SK-N-SH (cell line): ENCODE results near the gene MAPRE3. TPM values are rescaled to one million over a fixed set of nuclear protein-coding genes. Genes with fewer than 3 reads are reported as not detected.

Experiments used
- CTCF ChIA-PET: fragments of 300-600, 350-600 bp; formaldehyde crosslinking; extraction: SDS; loops from one replicate; lab custom pipeline; 2021; lab: Yijun Ruan, JAX
- POLR2A ChIA-PET: fragments of 350-600 bp; sonication (Branson Sonifier 250); formaldehyde crosslinking; extraction: SDS; loops from one replicate; lab custom pipeline; 2020; ENCODE audit warnings: antibody characterized with exemption, inconsistent platforms; lab: Yijun Ruan, JAX
- DNase-seq: peaks from one replicate; pipeline ENCODE4 v3.0.0; 2012
- H2AFZ ChIP-seq: fragments of 200-600 bp; sonication (generic); 2 replicates; pipeline ENCODE4 v1.8.1; 2016; ENCODE audit warnings: antibody characterized with exemption, mild to moderate bottlenecking, low read depth
- H3F3A ChIP-seq: fragments of 200-600 bp; sonication (generic); replicated peaks from 2 replicates; pipeline ENCODE3; 2016; ENCODE audit warnings: antibody characterized with exemption, mild to moderate bottlenecking; ENCODE audit not compliant: insufficient read depth
- H3K27ac ChIP-seq, 2 experiments: fragments of 200-500 bp in 1 of 2; fragments of 200-600 bp in 1 of 2; sonication (Bioruptor generic) in 1 of 2; sonication (generic), shearing (Covaris generic) in 1 of 2; 2 replicates each; pipeline versions ENCODE4 v1.5.1 to v1.6.1; 2014 to 2016; ENCODE audit warnings: low read depth in 2 of 2, inconsistent platforms in 1 of 2, low read length in 1 of 2, mild to moderate bottlenecking in 1 of 2, mixed read lengths in 1 of 2
- H3K27me3 ChIP-seq: fragments of 200-600 bp; sonication (generic), shearing (Covaris generic); 2 replicates; pipeline ENCODE4 v1.6.1; 2016; ENCODE audit warnings: mixed run types; ENCODE audit not compliant: insufficient read depth
- H3K36me3 ChIP-seq, 2 experiments: fragments of 200-500 bp in 1 of 2; fragments of 200-600 bp in 1 of 2; sonication (Bioruptor generic) in 1 of 2; sonication (generic) in 1 of 2; replicated peaks in 1 of 2; 2 replicates each; pipeline versions ENCODE3 to v1.5.1; 2014 to 2016; ENCODE audit warnings: low read length in 1 of 2, mild to moderate bottlenecking in 1 of 2; ENCODE audit not compliant: insufficient read depth in 2 of 2, control insufficient read depth in 1 of 2
- H3K4me1 ChIP-seq, 2 experiments: fragments of 200-500 bp in 1 of 2; fragments of 200-600 bp in 1 of 2; sonication (Bioruptor generic) in 1 of 2; sonication (generic), shearing (Covaris generic) in 1 of 2; 2 replicates each; pipeline versions ENCODE4 v1.5.1 to v1.6.1; 2014 to 2016; ENCODE audit warnings: low read depth in 1 of 2, low read length in 1 of 2, mixed run types in 1 of 2; ENCODE audit not compliant: insufficient read depth in 2 of 2, control insufficient read depth in 1 of 2
- H3K4me2 ChIP-seq: fragments of 200-600 bp; sonication (generic), shearing (Covaris generic); 2 replicates; pipeline ENCODE4 v1.6.1; 2017; ENCODE audit warnings: mixed run types
- H3K4me3 ChIP-seq, 2 experiments: fragments of 200-500 bp in 1 of 2; fragments of 200-600 bp in 1 of 2; sonication (Bioruptor generic) in 1 of 2; sonication (generic), shearing (Covaris generic) in 1 of 2; 2 replicates each; pipeline versions ENCODE4 v1.5.1 to v1.8.1; 2014 to 2016; ENCODE audit warnings: low read depth in 2 of 2, inconsistent platforms in 1 of 2, low read length in 1 of 2, mild to moderate bottlenecking in 1 of 2, mixed read lengths in 1 of 2, moderate library complexity in 1 of 2
- H3K79me2 ChIP-seq: fragments of 200-600 bp; sonication (generic); 2 replicates; pipeline ENCODE4 v1.8.1; 2017; ENCODE audit warnings: mild to moderate bottlenecking; ENCODE audit not compliant: insufficient read depth
- H3K9ac ChIP-seq: fragments of 200-600 bp; sonication (generic); 2 replicates; pipeline ENCODE4 v1.6.1; 2017; ENCODE audit warnings: mixed run types
- H3K9me2 ChIP-seq: fragments of 200-600 bp; sonication (generic); 2 replicates; pipeline ENCODE4 v1.6.1; 2017; ENCODE audit warnings: mixed run types
- H3K9me3 ChIP-seq: fragments of 200-600 bp; sonication (generic); 2 replicates; pipeline ENCODE4 v1.6.1; 2017; ENCODE audit warnings: mixed run types, mild to moderate bottlenecking, moderate library complexity
- H4K20me1 ChIP-seq: fragments of 200-600 bp; sonication (generic); 2 replicates; pipeline ENCODE4 v1.6.1; 2017; ENCODE audit warnings: mild to moderate bottlenecking, mixed run types; ENCODE audit not compliant: insufficient read depth
- CHD2 ChIP-seq: fragments of 150-350 bp; IDR thresholded peaks from 2 replicates; pipeline ENCODE4 v1.6.1; 2018; ENCODE audit warnings: low read length; ENCODE audit not compliant: partially characterized antibody
- CTCF ChIP-seq: fragments of 200-600 bp; sonication (generic); IDR thresholded peaks from 2 replicates; pipeline ENCODE4 v1.6.1; 2017; ENCODE audit warnings: antibody characterized with exemption, mild to moderate bottlenecking, moderate library complexity
- EZH2phosphoT487 ChIP-seq: fragments of 200-600 bp; sonication (generic); IDR thresholded peaks from 2 replicates; pipeline ENCODE4 v1.6.1; 2017; ENCODE audit warnings: low read depth, mixed run types, mild to moderate bottlenecking, antibody characterized with exemption, moderate library complexity, borderline replicate concordance
- FOSL2 ChIP-seq: IDR thresholded peaks from 2 replicates; pipeline ENCODE4 v1.4.0; 2012; ENCODE audit warnings: low read depth, mild to moderate bottlenecking, moderate library complexity, borderline replicate concordance
- GABPA ChIP-seq: IDR thresholded peaks from 2 replicates; pipeline ENCODE4 v1.4.0; 2012; ENCODE audit warnings: low read depth, mild to moderate bottlenecking
- GATA2 ChIP-seq: sonication (generic); formaldehyde crosslinking; IDR thresholded peaks from 2 replicates; pipeline ENCODE4 v1.5.0; 2020; ENCODE audit warnings: mild to moderate bottlenecking, missing genetic modification reagents
- IRF3 ChIP-seq: fragments of 150-350 bp; IDR thresholded peaks from 2 replicates; pipeline ENCODE4 v1.6.1; 2016; ENCODE audit warnings: mild to moderate bottlenecking, low read depth, low read length
- JUND ChIP-seq: IDR thresholded peaks from 2 replicates; pipeline ENCODE4 v1.4.0; 2012
- MAX ChIP-seq: IDR thresholded peaks from 2 replicates; pipeline ENCODE4 v1.4.0; 2012; ENCODE audit warnings: low read depth
- MXI1 ChIP-seq: IDR thresholded peaks from 2 replicates; pipeline ENCODE4 v1.6.1; 2012; ENCODE audit warnings: mild to moderate bottlenecking, low read depth, low read length, improper control_type of control experiment
- NFIC ChIP-seq: IDR thresholded peaks from 2 replicates; pipeline ENCODE4 v1.4.0; 2012; ENCODE audit warnings: borderline replicate concordance
- PBX3 ChIP-seq: IDR thresholded peaks from 2 replicates; pipeline ENCODE4; 2012
- POLR2AphosphoS5 ChIP-seq: IDR thresholded peaks from 2 replicates; pipeline ENCODE4 v1.6.1; 2012; ENCODE audit warnings: low read depth, low read length
- RAD21 ChIP-seq: IDR thresholded peaks from 2 replicates; pipeline ENCODE4 v1.6.1; 2012; ENCODE audit warnings: mild to moderate bottlenecking, low read length
- RCOR1 ChIP-seq: fragments of 150-350 bp; IDR thresholded peaks from 2 replicates; pipeline ENCODE4 v1.6.1; 2017; ENCODE audit warnings: antibody characterized with exemption, low read length
- RFX5 ChIP-seq: IDR thresholded peaks from 2 replicates; pipeline ENCODE4 v1.6.1; 2012; ENCODE audit warnings: mild to moderate bottlenecking, improper control_type of control experiment, low read length
- TEAD4 ChIP-seq: IDR thresholded peaks from 2 replicates; pipeline ENCODE4 v1.4.0; 2012; ENCODE audit warnings: mild to moderate bottlenecking, borderline replicate concordance; ENCODE audit not compliant: insufficient read depth
- USF1 ChIP-seq: IDR thresholded peaks from 2 replicates; pipeline ENCODE4 v1.4.0; 2012; ENCODE audit warnings: low read depth, borderline replicate concordance
- ZBTB33 ChIP-seq: IDR thresholded peaks from 2 replicates; pipeline ENCODE4 v1.4.0; 2012; ENCODE audit warnings: low read depth, borderline replicate concordance
- WGBS: methylation state at CpG from one replicate; pipeline ENCODE4 v1.1.6; 2017; ENCODE audit warnings: low lambda C conversion rate; 5-methylcytosine and 5-hydroxymethylcytosine counted together
- polyA plus RNA-seq, 3 experiments: library from polyadenylated mRNA; depleted of rRNA; stranded (reverse); fragments of >200 nt; gene quantifications; 2 replicates each; pipeline ENCODE4 v1.2.3, GENCODE V29; 2012

The MAPRE3 gene
- polyA plus RNA-seq, 1 of the 3 experiments (the other 2 are of a cell fraction) = 24.4 TPM

- Histone ChIP-seq H4K20me1 (no peaks in the 10 kb centered on the region), H3F3A (no peaks in the 10 kb centered on the region), H3K9me3 (no peaks in the 10 kb centered on the region), H2AFZ (no peak overlapping the region), H3K4me1 (peaks cover 0 to 23% of the 10 kb centered on the region in 2 experiments; a peak in 2 of 4 replicates), H3K79me2 (no peaks in the 10 kb centered on the region), H3K27me3 (peaks cover 9% of the 10 kb centered on the region; the same call in 1 of the 2 replicates), H3K4me2 (no peak overlapping the region), H3K36me3 (no peaks in the 10 kb centered on the region), H3K27ac (no peak overlapping the region), H3K9me2 (no peaks in the 10 kb centered on the region), H3K9ac (no peak overlapping the region), H3K4me3 (no peak overlapping the region)
- ChIA-PET POLR2A (interaction anchor here (2.2 to 2.3 kb wide), 2 partner anchors 9 to 73 kb away, joined by 20 to 51 read pairs; partner anchors contain the start of gene DPYSL5), CTCF (interaction anchor here (0.6 to 25.9 kb wide), 8 partner anchors 12 to 184 kb away, joined by 3 to 779 read pairs (median 14); partner anchors contain the start of gene DPYSL5)
- DNase-seq = no peak
- 83% methylated on average over 5 of the region's 5 CpGs for WGBS
- no peak for TF ChIP-seq CHD2
- no peak for TF ChIP-seq PBX3
- no peak for TF ChIP-seq NFIC
- no peak for TF ChIP-seq RCOR1
- TF ChIP-seq GATA2 (CRISPR knock-in tag) = no peak
- no peak for TF ChIP-seq MAX
- no peak for TF ChIP-seq RFX5
- TF ChIP-seq EZH2phosphoT487 = no peak
- no peak for TF ChIP-seq POLR2AphosphoS5
- no peak for TF ChIP-seq TEAD4
These were observed 49.1 kb upstream of the MAPRE3 start for GRCh38 chr2:26921323-26921722.

GRCh38 chr2:26922405-26923188, 47.8 kb upstream of the MAPRE3 start:
- H3K9ac ChIP-seq = no peak overlapping the region
- H3K9me2 ChIP-seq = no peaks in the 10 kb centered on the region
- peaks cover 9% of the 10 kb centered on the region; the same call in 1 of the 2 replicates for H3K27me3 ChIP-seq
- no peaks in the 10 kb centered on the region for H3F3A ChIP-seq
- no peak overlapping the region for H3K4me3 ChIP-seq
- peak; percentile 89 for DNase-seq
- WGBS = 32% methylated on average over 8 of the region's 8 CpGs
- no peaks in the 10 kb centered on the region for H3K9me3 ChIP-seq
- CTCF ChIA-PET = interaction anchor here (0.6 to 25.9 kb wide), 45 partner anchors 10 to 208 kb away, joined by 3 to 779 read pairs (median 5); partner anchors contain the start of gene DPYSL5
- peaks cover 0 to 16% of the 10 kb centered on the region in 2 experiments; a peak in 2 of 4 replicates for H3K4me1 ChIP-seq
- peak overlapping the region in 1 of 2 experiments; percentile 22; a peak in 1 of 4 replicates for H3K27ac ChIP-seq
- POLR2A ChIA-PET = interaction anchor here (0.9 to 2.3 kb wide), 4 partner anchors 10 to 74 kb away, joined by 4 to 51 read pairs (median 14); partner anchors contain the start of gene DPYSL5
- no peaks in the 10 kb centered on the region for H4K20me1 ChIP-seq
- H3K4me2 ChIP-seq = no peak overlapping the region
- no peak overlapping the region for H2AFZ ChIP-seq
- no peaks in the 10 kb centered on the region for H3K36me3 ChIP-seq
- H3K79me2 ChIP-seq = no peaks in the 10 kb centered on the region
- no peak for TF ChIP-seq USF1
- no peak for TF ChIP-seq CHD2
- no peak for TF ChIP-seq GABPA
- no peak for TF ChIP-seq FOSL2
- TF ChIP-seq IRF3 = no peak
- peak; percentile 54; the same call in 1 of the 2 replicates for TF ChIP-seq MXI1
- TF ChIP-seq JUND = no peak
- TF ChIP-seq RAD21 = peak; percentile 88
- TF ChIP-seq ZBTB33 = no peak
- TF ChIP-seq CTCF = peak; percentile 57
